B cell (primary cell): ENCODE data around the gene RETREG1. TPM values are rescaled to one million over a fixed set of nuclear protein-coding genes. Genes with fewer than 3 reads are reported as not detected.

Experiments used
- ATAC-seq: fragments of 200-7000 bp; cut with Tn5 transposase; one replicate; pipeline ENCODE4 v1.10.0; 2021; ENCODE audit warnings: low read depth, mild to moderate bottlenecking, moderate number of reproducible peaks, moderate library complexity
- CTCF ChIA-PET: fragments of 350-600 bp; sonication (Branson Sonifier 250); formaldehyde crosslinking; loops from one replicate; lab custom pipeline; 2021; ENCODE audit warnings: antibody characterized with exemption, inconsistent platforms; lab: Charles Lee
- POLR2A ChIA-PET: fragments of 350-600 bp; sonication (Branson Sonifier 250); formaldehyde crosslinking; loops from one replicate; lab custom pipeline; 2021; ENCODE audit warnings: antibody characterized with exemption; lab: Charles Lee
- DNase-seq: peaks from one replicate; pipeline ENCODE4 v3.0.0; 2013
- H2AFZ ChIP-seq: 2 replicates; pipeline ENCODE4 v1.6.1; 2012; ENCODE audit warnings: mild to moderate bottlenecking, low read depth, low read length; ENCODE audit not compliant: insufficient read depth, poor library complexity, severe bottlenecking
- H3K27ac ChIP-seq, 2 donors: 1 replicate in 1 of 2; 2 replicates in 1 of 2; pipeline ENCODE4 v1.5.1; 2012 to 2013; ENCODE audit warnings: low read length in 2 of 2, mild to moderate bottlenecking in 2 of 2, moderate library complexity in 1 of 2
- H3K27me3 ChIP-seq, 4 experiments: fragments of 200-600 bp in 1 of 4; sonication (generic) in 1 of 4; replicated peaks in 1 of 4; 1 replicate in 2 of 4; 2 replicates in 2 of 4; pipeline versions ENCODE4 v1.6.1 to v1.7.0; 2013 to 2016; ENCODE audit warnings: low read length in 3 of 4, mild to moderate bottlenecking in 2 of 4, mixed read lengths in 1 of 4, moderate library complexity in 1 of 4; ENCODE audit not compliant: insufficient read depth in 4 of 4, control insufficient read depth in 3 of 4; ENCODE audit errors: control extremely low read depth in 1 of 4
- H3K36me3 ChIP-seq, 2 experiments: replicated peaks in 1 of 2; 1 replicate in 1 of 2; 2 replicates in 1 of 2; pipeline versions ENCODE4 v1.6.1 to v1.7.1; 2013; ENCODE audit warnings: low read length in 1 of 2; ENCODE audit not compliant: insufficient read depth in 2 of 2, control insufficient read depth in 1 of 2; ENCODE audit errors: control extremely low read depth in 1 of 2, extremely low read depth in 1 of 2
- H3K4me1 ChIP-seq, 2 donors: fragments of 200-600 bp in 1 of 2; sonication (generic) in 1 of 2; 1 replicate in 1 of 2; 2 replicates in 1 of 2; pipeline versions ENCODE4 v1.5.1 to v1.6.1; 2013 to 2017; ENCODE audit warnings: low read length in 2 of 2; ENCODE audit not compliant: control insufficient read depth in 2 of 2, insufficient read depth in 2 of 2
- H3K4me2 ChIP-seq: replicated peaks from 2 replicates; pipeline ENCODE3; 2012; ENCODE audit warnings: mild to moderate bottlenecking, low read depth, low read length; ENCODE audit not compliant: poor library complexity, severe bottlenecking
- H3K4me3 ChIP-seq, 5 experiments: fragments of 200-600 bp in 1 of 5; sonication (generic) in 1 of 5; 1 replicate in 3 of 5; 2 replicates in 2 of 5; pipeline versions ENCODE4 v1.5.1 to v1.7.0; 2011 to 2016; ENCODE audit warnings: low read length in 4 of 5, mild to moderate bottlenecking in 4 of 5, low read depth in 2 of 5, control low read depth in 1 of 5, moderate library complexity in 1 of 5; ENCODE audit not compliant: insufficient read depth in 1 of 5; ENCODE audit errors: control extremely low read depth in 1 of 5, extremely low read depth in 1 of 5
- H3K79me2 ChIP-seq: fragments of 200-600 bp; sonication (generic); one replicate; pipeline ENCODE4 v1.6.0; 2016; ENCODE audit warnings: low read length; ENCODE audit not compliant: control insufficient read depth, insufficient read depth
- H3K9ac ChIP-seq: fragments of 200-600 bp; sonication (generic); 2 replicates; pipeline ENCODE4 v1.6.1; 2017; ENCODE audit warnings: mild to moderate bottlenecking, low read length, moderate library complexity
- H3K9me3 ChIP-seq, 3 donors: one replicate each; pipeline versions ENCODE4 v1.6.1 to v1.7.1; 2013; ENCODE audit warnings: low read length in 2 of 3; ENCODE audit not compliant: control insufficient read depth in 2 of 3, insufficient read depth in 1 of 3; ENCODE audit errors: control extremely low read depth in 1 of 3
- H4K20me1 ChIP-seq: 2 replicates; pipeline ENCODE4 v1.6.0; 2012; ENCODE audit warnings: mild to moderate bottlenecking, low read length; ENCODE audit not compliant: insufficient read depth, control insufficient read depth, poor library complexity, severe bottlenecking
- H3K27ac Mint-ChIP-seq: one replicate; pipeline ENCODE4 v1.8.0; 2021; ENCODE audit warnings: mixed read lengths
- H3K27me3 Mint-ChIP-seq: one replicate; pipeline ENCODE4 v1.8.0; 2021; ENCODE audit warnings: mixed read lengths
- H3K4me1 Mint-ChIP-seq: one replicate; pipeline ENCODE4 v1.8.0; 2021; ENCODE audit warnings: mixed read lengths
- H3K4me3 Mint-ChIP-seq: one replicate; pipeline ENCODE4 v1.8.0; 2021; ENCODE audit warnings: mixed read lengths
- H3K9me3 Mint-ChIP-seq: one replicate; pipeline ENCODE4 v1.8.0; 2022; ENCODE audit warnings: mixed read lengths; ENCODE audit not compliant: insufficient read depth
- EZH2 ChIP-seq: IDR thresholded peaks from 2 replicates; pipeline ENCODE4 v1.6.1; 2012; ENCODE audit warnings: borderline replicate concordance, low read depth, mild to moderate bottlenecking, moderate library complexity, low read length; ENCODE audit not compliant: insufficient read depth, poor library complexity, severe bottlenecking
- WGBS: methylation state at CpG from one replicate; pipeline ENCODE4 v1.1.5; 2013; ENCODE audit warnings: missing lambda C conversion rate; ENCODE audit not compliant: insufficient coverage; 5-methylcytosine and 5-hydroxymethylcytosine counted together
- intact Hi-C: fragments of 100-400 bp; cut with micrococcal nuclease; formaldehyde crosslinking; loops from one replicate; pipeline ENCODE4 v1.10.0; 2022
- polyA plus RNA-seq: library from polyadenylated mRNA; depleted of rRNA; stranded (reverse); fragments of >200 nt; gene quantifications from 2 replicates; pipeline ENCODE4 v1.2.3, GENCODE V29; 2012
- total RNA-seq, 2 donors: library from RNA; stranded (reverse); fragments of 120-200 nt in 1 of 2; gene quantifications; 1 replicate in 1 of 2; 2 replicates in 1 of 2; pipeline versions ENCODE4 v1.2.3 to v1.2.4, GENCODE V29; 2013 to 2022
- TF ChIP-seq, protein P1 (sequence below): fragments of 200-600 bp; IDR thresholded peaks from one replicate; pipeline ENCODE4 v1.8.0; 2022; ENCODE audit warnings: antibody characterized with exemption, mild to moderate bottlenecking

RETREG1 gene
- total and polyA plus RNA-seq, 2 donors (not counting 1 experiment from before 2014, with no cell fraction given) = 5.1 to 12.9 TPM

DNA sequence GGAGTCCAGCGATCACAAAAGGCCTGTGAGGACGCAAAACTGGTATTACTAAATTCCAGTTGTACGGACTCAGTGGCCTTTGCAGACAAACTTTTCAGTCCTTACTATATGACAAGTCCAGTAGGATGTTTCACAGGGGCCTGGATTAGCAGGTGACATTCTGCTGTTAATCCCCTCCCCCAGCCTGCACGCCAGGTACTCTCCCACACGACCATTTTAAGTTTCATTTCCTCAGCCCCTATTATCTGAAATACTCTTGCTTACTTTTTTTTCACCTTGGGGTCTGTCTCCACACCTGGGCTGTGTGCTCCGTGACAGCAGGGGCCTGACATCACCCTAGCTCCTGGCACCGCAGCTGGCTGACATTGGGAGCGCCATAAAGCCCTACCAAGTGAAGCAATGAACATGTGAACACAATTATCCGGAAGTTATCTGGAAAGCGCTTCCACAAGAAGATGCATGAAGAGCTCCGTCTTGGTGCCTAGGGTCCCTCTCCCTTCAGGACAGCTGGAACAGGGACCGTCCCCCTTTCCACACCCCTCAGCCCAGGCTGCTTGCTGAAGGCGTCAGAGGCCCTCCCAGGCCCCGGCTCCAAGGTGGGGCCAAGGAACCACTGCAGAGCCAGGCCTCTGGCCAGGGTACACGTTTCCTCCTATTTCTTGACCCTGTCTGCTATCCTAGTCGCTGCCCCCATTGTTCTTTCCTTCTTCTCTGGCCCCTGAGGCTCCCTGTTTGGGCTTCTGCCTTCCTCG, 111.5 kb downstream of the RETREG1 start:
- ChIA-PET POLR2A (interaction anchor here (0.8 kb wide), 1 partner anchor 1535 kb away, joined by 5 read pairs; no protein-coding TSS in a partner anchor), CTCF (interaction anchor here (0.7 kb wide), 1 partner anchor 695 kb away, joined by 3 read pairs; no protein-coding TSS in a partner anchor)
- Histone ChIP-seq H4K20me1 (no peaks in the 10 kb centered on the region), H3K9ac (no peak overlapping the region), H3K79me2 (no peaks in the 10 kb centered on the region), H2AFZ (no peak overlapping the region), H3K27me3 (no peaks in the 10 kb centered on the region), H3K4me1 (no peaks in the 10 kb centered on the region), H3K9me3 (peaks cover 0 to 3% (median 0%) of the 10 kb centered on the region in 3 donors), H3K27ac (no peak overlapping the region), H3K4me3 (no peak overlapping the region), H3K4me2 (no peak overlapping the region), H3K36me3 (no peaks in the 10 kb centered on the region)
- no peaks in the 10 kb centered on the region for H3K4me1 Mint-ChIP-seq
- intact Hi-C loops = no loop called here
- ATAC-seq = no peak
- DNase-seq = no peak
- H3K4me3 Mint-ChIP-seq = no peak overlapping the region
- H3K27me3 Mint-ChIP-seq = peaks cover 3% of the 10 kb centered on the region
- WGBS = 84% methylated on average over 17 of the region's 17 CpGs
- TF ChIP-seq EZH2 = no peak
- TF ChIP-seq, protein P1, sequence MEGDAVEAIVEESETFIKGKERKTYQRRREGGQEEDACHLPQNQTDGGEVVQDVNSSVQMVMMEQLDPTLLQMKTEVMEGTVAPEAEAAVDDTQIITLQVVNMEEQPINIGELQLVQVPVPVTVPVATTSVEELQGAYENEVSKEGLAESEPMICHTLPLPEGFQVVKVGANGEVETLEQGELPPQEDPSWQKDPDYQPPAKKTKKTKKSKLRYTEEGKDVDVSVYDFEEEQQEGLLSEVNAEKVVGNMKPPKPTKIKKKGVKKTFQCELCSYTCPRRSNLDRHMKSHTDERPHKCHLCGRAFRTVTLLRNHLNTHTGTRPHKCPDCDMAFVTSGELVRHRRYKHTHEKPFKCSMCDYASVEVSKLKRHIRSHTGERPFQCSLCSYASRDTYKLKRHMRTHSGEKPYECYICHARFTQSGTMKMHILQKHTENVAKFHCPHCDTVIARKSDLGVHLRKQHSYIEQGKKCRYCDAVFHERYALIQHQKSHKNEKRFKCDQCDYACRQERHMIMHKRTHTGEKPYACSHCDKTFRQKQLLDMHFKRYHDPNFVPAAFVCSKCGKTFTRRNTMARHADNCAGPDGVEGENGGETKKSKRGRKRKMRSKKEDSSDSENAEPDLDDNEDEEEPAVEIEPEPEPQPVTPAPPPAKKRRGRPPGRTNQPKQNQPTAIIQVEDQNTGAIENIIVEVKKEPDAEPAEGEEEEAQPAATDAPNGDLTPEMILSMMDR = no peak
- H3K9me3 Mint-ChIP-seq = no peaks in the 10 kb centered on the region
- no peak overlapping the region for H3K27ac Mint-ChIP-seq

DNA sequence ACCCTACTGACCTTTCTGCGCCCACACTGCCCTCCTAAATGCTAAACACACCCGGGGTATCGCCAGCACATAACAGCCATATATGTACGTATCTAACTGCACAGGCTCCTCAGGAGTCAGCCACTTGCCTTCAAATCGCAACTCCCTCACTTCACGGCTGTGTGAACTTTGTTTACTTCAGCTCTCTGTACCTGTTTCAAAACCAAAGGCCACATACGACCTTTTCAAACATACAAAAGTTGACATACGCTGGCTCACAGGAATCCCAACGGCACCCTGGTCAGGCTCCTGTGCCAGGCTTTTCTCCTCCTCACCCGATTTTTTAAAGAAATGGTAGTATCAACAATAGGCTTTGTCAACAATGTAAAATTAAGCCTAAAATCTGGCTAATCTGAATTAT, 112.2 kb downstream of the RETREG1 start:
- Mint-ChIP-seq H3K27me3 (peaks cover 3% of the 10 kb centered on the region), H3K4me3 (no peak overlapping the region), H3K9me3 (no peaks in the 10 kb centered on the region), H3K4me1 (no peaks in the 10 kb centered on the region), H3K27ac (no peak overlapping the region)
- no peak overlapping the region for H3K4me2 ChIP-seq
- no peak for DNase-seq
- no peak overlapping the region for H2AFZ ChIP-seq
- no peak for TF ChIP-seq EZH2
- TF ChIP-seq, protein P1 = no peak
- intact Hi-C loops = no loop called here
- WGBS = 95% methylated on average over 6 of the region's 10 CpGs
- ChIA-PET CTCF (no interaction called here), POLR2A (no interaction called here)
- no peak overlapping the region for H3K27ac ChIP-seq
- no peak overlapping the region for H3K4me3 ChIP-seq
- H3K79me2 ChIP-seq = no peaks in the 10 kb centered on the region
- no peaks in the 10 kb centered on the region for H3K4me1 ChIP-seq
- H4K20me1 ChIP-seq = no peaks in the 10 kb centered on the region
- H3K9me3 ChIP-seq = peaks cover 0 to 6% (median 0%) of the 10 kb centered on the region in 3 donors
- no peaks in the 10 kb centered on the region for H3K36me3 ChIP-seq
- no peak for ATAC-seq
- no peak overlapping the region for H3K9ac ChIP-seq
- no peaks in the 10 kb centered on the region for H3K27me3 ChIP-seq
